Memory B cell (primary cell): ENCODE data around the gene RAPGEF4.
"Not testable (repeated sequence)": the region's sequence is repeated elsewhere in the genome, so short reads cannot be mapped to it uniquely, and the experiment has no call there.

ENCODE experiments used
- ATAC-seq: fragments of 150-1000 bp; cut with Tn5 transposase; 2 replicates; pipeline ENCODE4 v1.10.0; 2021; ENCODE audit warnings: low read depth, mild to moderate bottlenecking, moderate library complexity
- DNase-seq, 2 donors: peaks; one replicate each; pipeline ENCODE4 v3.0.0; 2022; ENCODE audit warnings: low spot score in 2 of 2
- H3K27ac Mint-ChIP-seq: one replicate; pipeline ENCODE4 v1.8.0; 2022; ENCODE audit warnings: mild to moderate bottlenecking, moderate library complexity, mixed read lengths
- H3K27me3 Mint-ChIP-seq: one replicate; pipeline ENCODE4 v1.8.0; 2022; ENCODE audit warnings: mixed read lengths
- H3K36me3 Mint-ChIP-seq: one replicate; pipeline ENCODE4 v1.8.0; 2022; ENCODE audit warnings: mild to moderate bottlenecking, mixed read lengths
- H3K4me1 Mint-ChIP-seq: one replicate; pipeline ENCODE4 v1.8.0; 2022; ENCODE audit warnings: mixed read lengths
- H3K4me3 Mint-ChIP-seq: one replicate; pipeline ENCODE4 v1.8.0; 2022; ENCODE audit warnings: mild to moderate bottlenecking, moderate library complexity, mixed read lengths
- H3K9me3 Mint-ChIP-seq: one replicate; pipeline ENCODE4 v1.8.0; 2022; ENCODE audit warnings: mixed read lengths

RAPGEF4 gene

GRCh38 chr2:172742931-172743540 lies 7.4 kb downstream of the RAPGEF4 start:
- no peak for DNase-seq
- no peak overlapping the region for H3K4me3 Mint-ChIP-seq
- H3K9me3 Mint-ChIP-seq, result peaks cover 7% of the 10 kb centered on the region
- H3K36me3 Mint-ChIP-seq, result peaks cover 2% of the 10 kb centered on the region
- no peak overlapping the region for H3K27ac Mint-ChIP-seq
- H3K27me3 Mint-ChIP-seq, result peaks cover 16% of the 10 kb centered on the region
- H3K4me1 Mint-ChIP-seq, result no peaks in the 10 kb centered on the region
- no peak for ATAC-seq

DNA sequence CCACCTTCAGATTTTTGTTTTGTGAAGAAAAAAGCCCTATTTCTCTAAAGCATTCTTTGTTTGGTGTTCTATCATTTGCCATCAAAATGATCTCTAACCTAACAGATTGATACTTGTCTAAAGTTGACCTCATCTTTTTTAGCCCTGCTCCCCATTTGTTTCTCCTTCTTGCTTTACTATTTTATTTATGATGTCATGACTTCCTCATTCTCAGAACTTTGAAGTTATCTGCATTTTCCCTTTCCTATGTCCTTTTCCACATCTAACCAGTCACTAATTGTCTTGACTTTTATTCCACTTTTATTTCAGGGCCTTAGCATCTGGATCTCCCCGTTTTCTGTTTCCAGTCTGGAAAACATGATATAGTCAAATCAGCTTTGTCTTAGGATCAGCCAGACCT lies 8.3 kb downstream of the RAPGEF4 start:
- no peak overlapping the region for H3K27ac Mint-ChIP-seq
- H3K27me3 Mint-ChIP-seq, result peaks cover 11% of the 10 kb centered on the region
- no peak for DNase-seq
- peaks cover 7% of the 10 kb centered on the region for H3K9me3 Mint-ChIP-seq
- no peak for ATAC-seq
- no peaks in the 10 kb centered on the region for H3K4me1 Mint-ChIP-seq
- no peak overlapping the region for H3K4me3 Mint-ChIP-seq
- H3K36me3 Mint-ChIP-seq, result peaks cover 2% of the 10 kb centered on the region

GRCh38 chr2:172745636-172746035 lies 10.0 kb downstream of the RAPGEF4 start:
- Mint-ChIP-seq H3K27ac (no peak overlapping the region), H3K4me1 (no peaks in the 10 kb centered on the region), H3K36me3 (peaks cover 2% of the 10 kb centered on the region), H3K9me3 (peaks cover 7% of the 10 kb centered on the region), H3K27me3 (peaks cover 9% of the 10 kb centered on the region), H3K4me3 (no peak overlapping the region)
- no peak for DNase-seq
- ATAC-seq, result no peak

DNA sequence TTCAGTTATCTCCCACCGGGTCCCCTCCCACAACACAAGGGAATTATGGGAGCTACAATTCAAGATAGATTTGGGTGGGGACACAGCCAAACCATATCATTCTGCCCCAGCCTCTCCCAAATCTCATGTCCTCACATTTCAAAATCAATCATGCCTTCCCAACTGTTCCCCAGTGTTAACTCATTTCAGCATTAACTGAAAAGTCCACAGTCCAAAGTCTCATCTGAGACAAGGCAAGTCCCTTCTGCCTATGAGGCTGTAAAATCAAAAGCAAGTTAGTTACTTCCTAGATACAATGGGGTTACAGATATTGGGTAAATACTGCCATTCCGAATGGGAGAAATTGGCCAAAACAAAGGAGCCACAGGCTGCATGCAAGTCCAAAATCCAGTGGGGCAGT lies 12.9 kb downstream of the RAPGEF4 start:
- H3K36me3 Mint-ChIP-seq, H3K4me1 Mint-ChIP-seq, ATAC-seq, H3K4me3 Mint-ChIP-seq, DNase-seq, H3K27ac Mint-ChIP-seq, H3K9me3 Mint-ChIP-seq: not testable (repeated sequence)
- H3K27me3 Mint-ChIP-seq, result peaks cover 10% of the 10 kb centered on the region

DNA sequence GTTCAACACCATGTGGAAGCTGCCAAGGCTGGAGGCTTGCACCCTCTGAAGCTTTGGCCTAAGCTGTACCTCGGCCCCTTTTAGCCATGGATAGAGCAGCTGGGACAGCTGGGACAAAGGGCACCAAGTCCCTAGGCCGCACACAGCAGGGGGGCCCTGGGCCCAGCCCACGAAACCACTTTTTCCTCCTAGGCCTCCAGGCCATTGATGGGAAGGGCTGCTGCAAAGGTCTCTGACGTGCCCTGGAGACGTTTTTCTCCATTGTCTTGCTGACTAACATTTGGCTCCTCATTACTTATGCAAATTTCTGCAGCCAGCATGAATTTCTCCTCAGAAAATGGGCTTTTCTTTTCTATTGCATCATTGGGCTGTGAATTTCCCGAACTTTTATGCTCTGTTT lies 13.7 kb downstream of the RAPGEF4 start:
- H3K4me3 Mint-ChIP-seq, result no peak overlapping the region
- no peak for ATAC-seq
- peaks cover 8% of the 10 kb centered on the region for H3K27me3 Mint-ChIP-seq
- H3K9me3 Mint-ChIP-seq, result peaks cover 2% of the 10 kb centered on the region
- H3K36me3 Mint-ChIP-seq, result no peaks in the 10 kb centered on the region
- H3K27ac Mint-ChIP-seq, result no peak overlapping the region
- H3K4me1 Mint-ChIP-seq, result no peaks in the 10 kb centered on the region
- DNase-seq, result no peak

GRCh38 chr2:172751564-172751963 lies 15.9 kb downstream of the RAPGEF4 start:
- no peak overlapping the region for H3K4me3 Mint-ChIP-seq
- peaks cover 10% of the 10 kb centered on the region for H3K27me3 Mint-ChIP-seq
- H3K27ac Mint-ChIP-seq, result no peak overlapping the region
- H3K36me3 Mint-ChIP-seq, result no peaks in the 10 kb centered on the region
- H3K4me1 Mint-ChIP-seq, result no peaks in the 10 kb centered on the region
- ATAC-seq, result no peak
- peaks cover 1% of the 10 kb centered on the region for H3K9me3 Mint-ChIP-seq
- no peak for DNase-seq

GRCh38 chr2:172753610-172754009 lies 18.0 kb downstream of the RAPGEF4 start:
- no peak for DNase-seq
- Mint-ChIP-seq H3K36me3 (no peaks in the 10 kb centered on the region), H3K27me3 (peaks cover 10% of the 10 kb centered on the region), H3K9me3 (no peaks in the 10 kb centered on the region), H3K27ac (no peak overlapping the region), H3K4me3 (no peak overlapping the region), H3K4me1 (no peaks in the 10 kb centered on the region)
- ATAC-seq, result no peak

DNA sequence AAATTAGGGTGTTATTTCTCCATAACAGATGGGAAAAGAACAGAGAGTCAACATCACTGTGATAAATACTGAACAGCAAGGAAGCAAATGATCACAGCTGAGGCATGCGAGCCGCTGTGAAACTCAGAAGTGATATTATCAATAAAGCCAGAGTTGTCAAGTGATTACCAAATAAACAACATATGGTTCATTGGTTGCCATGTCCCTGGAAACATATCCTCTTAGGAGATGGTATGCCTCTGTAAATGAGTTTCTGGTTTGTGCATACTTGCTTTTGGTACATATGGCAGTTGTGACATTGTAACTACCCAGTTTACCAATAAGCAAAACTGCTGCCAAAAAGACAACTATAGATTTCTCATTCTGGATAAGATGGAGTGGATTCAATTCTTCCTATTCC lies 23.8 kb downstream of the RAPGEF4 start:
- peaks cover 10% of the 10 kb centered on the region for H3K9me3 Mint-ChIP-seq
- no peak overlapping the region for H3K4me3 Mint-ChIP-seq
- ATAC-seq (no peak), DNase-seq (no peak)
- peaks cover 2% of the 10 kb centered on the region for H3K36me3 Mint-ChIP-seq
- no peak overlapping the region for H3K27ac Mint-ChIP-seq
- peaks cover 4% of the 10 kb centered on the region for H3K27me3 Mint-ChIP-seq
- H3K4me1 Mint-ChIP-seq, result no peaks in the 10 kb centered on the region

DNA sequence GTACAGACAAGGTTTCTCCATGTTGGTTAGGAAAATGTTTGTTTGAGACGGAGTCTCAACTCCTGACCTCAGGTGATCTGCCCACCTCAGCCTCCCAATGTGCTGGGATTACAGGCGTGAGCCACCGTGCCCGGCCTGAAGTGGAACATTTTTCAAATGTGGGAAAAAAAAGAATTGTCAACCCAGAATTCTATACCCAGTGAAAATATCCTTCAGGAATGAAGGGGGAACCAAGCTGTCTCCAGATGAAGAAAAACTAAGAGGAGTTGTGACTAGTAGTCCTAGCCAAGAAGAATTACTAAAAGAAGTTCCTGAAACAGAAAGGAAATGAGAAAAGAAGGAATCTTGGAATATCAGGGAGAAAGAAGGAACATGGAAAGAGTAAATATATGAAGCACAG lies 25.7 kb downstream of the RAPGEF4 start:
- Mint-ChIP-seq H3K9me3 (peaks cover 10% of the 10 kb centered on the region), H3K4me3 (no peak overlapping the region), H3K27me3 (peaks cover 6% of the 10 kb centered on the region), H3K4me1 (no peaks in the 10 kb centered on the region), H3K36me3 (peaks cover 2% of the 10 kb centered on the region), H3K27ac (no peak overlapping the region)
- DNase-seq (no peak), ATAC-seq (no peak)

- H3K36me3 Mint-ChIP-seq, result peaks cover 2% of the 10 kb centered on the region
- no peak overlapping the region for H3K4me3 Mint-ChIP-seq
- no peaks in the 10 kb centered on the region for H3K4me1 Mint-ChIP-seq
- no peak for DNase-seq
- H3K9me3 Mint-ChIP-seq, result peaks cover 10% of the 10 kb centered on the region
- no peak overlapping the region for H3K27ac Mint-ChIP-seq
- ATAC-seq, result no peak
- H3K27me3 Mint-ChIP-seq, result peaks cover 4% of the 10 kb centered on the region
Measured at GRCh38 chr2:172762574-172762973, 26.9 kb downstream of the RAPGEF4 start.

DNA sequence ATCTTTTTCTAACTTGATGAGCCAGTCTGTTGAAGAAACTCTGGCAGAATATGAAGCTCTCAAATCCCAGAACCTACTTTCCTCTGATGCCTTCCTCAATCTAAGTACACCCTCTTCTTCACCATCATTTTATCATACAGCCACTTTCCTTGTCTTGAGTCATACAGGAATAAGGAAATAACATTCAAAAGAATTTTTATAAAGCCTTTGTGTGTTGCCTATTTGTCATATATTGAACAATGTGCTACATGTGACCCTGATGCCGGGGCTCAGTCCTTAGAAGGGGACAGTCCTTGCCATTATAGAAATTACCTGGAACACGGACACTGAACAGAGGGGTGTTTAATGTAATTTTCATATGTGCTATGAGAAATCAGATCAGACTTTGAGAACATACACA lies 27.4 kb downstream of the RAPGEF4 start:
- Mint-ChIP-seq H3K4me1 (no peaks in the 10 kb centered on the region), H3K36me3 (peaks cover 2% of the 10 kb centered on the region)
- no peak for ATAC-seq

DNA sequence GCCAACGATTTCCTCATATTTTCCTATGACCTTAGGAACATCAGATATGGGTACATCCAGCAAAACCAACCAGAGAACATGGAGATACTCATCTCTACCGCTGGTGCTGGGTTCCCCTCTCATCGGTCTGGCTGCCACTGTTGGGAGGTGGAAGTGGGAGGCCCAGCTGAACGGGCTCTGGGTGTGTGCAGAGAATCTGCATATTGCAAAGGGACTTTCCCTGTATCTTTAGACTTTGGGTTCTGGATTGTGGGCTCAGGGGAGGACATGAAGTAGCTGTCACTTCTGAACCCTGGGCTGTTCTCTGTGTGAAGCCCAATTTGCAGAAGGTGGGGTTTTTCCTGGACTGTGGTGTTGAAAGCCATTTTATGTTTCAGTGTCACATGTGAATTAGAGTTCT lies 30.0 kb downstream of the RAPGEF4 start:
- H3K4me1 Mint-ChIP-seq, result no peaks in the 10 kb centered on the region
- ATAC-seq, result no peak
- H3K9me3 Mint-ChIP-seq, result peaks cover 5% of the 10 kb centered on the region
- peaks cover 4% of the 10 kb centered on the region for H3K27me3 Mint-ChIP-seq
- H3K27ac Mint-ChIP-seq, result no peak overlapping the region
- no peak overlapping the region for H3K4me3 Mint-ChIP-seq
- DNase-seq, result no peak
- H3K36me3 Mint-ChIP-seq, result no peaks in the 10 kb centered on the region

More for the DNA sequence above, 27.4 kb downstream of the RAPGEF4 start:
- Mint-ChIP-seq H3K27me3 (peaks cover 4% of the 10 kb centered on the region), H3K4me3 (no peak overlapping the region), H3K9me3 (peaks cover 10% of the 10 kb centered on the region), H3K27ac (no peak overlapping the region)
- no peak for DNase-seq

DNA sequence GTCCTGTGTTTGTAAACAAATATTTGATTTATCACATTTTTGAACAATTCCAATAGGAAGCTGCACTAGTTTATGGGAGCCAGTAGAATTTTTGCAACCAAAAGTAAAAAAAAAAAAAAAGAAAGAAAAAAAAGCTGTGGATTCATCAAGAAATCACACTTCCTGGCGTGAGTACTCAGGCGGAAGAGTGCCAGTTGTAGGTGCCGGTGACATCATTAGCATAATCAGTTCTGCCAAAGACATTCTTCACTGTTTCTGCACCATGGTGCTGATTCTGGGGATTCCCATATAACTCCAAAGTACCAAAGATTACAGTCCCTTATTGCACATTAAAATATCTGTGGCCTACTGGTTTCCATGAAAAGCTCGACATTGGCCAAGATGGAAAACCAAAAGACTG lies 32.8 kb downstream of the RAPGEF4 start:
- no peak for DNase-seq
- Mint-ChIP-seq H3K9me3 (no peaks in the 10 kb centered on the region), H3K4me1 (no peaks in the 10 kb centered on the region), H3K4me3 (no peak overlapping the region), H3K36me3 (no peaks in the 10 kb centered on the region), H3K27ac (no peak overlapping the region), H3K27me3 (peaks cover 4% of the 10 kb centered on the region)
- ATAC-seq, result no peak

- Mint-ChIP-seq H3K27me3 (peaks cover 4% of the 10 kb centered on the region), H3K4me3 (no peak overlapping the region), H3K4me1 (no peaks in the 10 kb centered on the region)
Measured at GRCh38 chr2:172769879-172770278, 34.2 kb downstream of the RAPGEF4 start.

GRCh38 chr2:172770887-172771286 lies 35.2 kb downstream of the RAPGEF4 start:
- H3K36me3 Mint-ChIP-seq, result no peaks in the 10 kb centered on the region
- no peaks in the 10 kb centered on the region for H3K9me3 Mint-ChIP-seq
- H3K27me3 Mint-ChIP-seq, result no peaks in the 10 kb centered on the region
- no peak overlapping the region for H3K27ac Mint-ChIP-seq
- DNase-seq (no peak), ATAC-seq (no peak)
- no peaks in the 10 kb centered on the region for H3K4me1 Mint-ChIP-seq
- no peak overlapping the region for H3K4me3 Mint-ChIP-seq

More at GRCh38 chr2:172769879-172770278, 34.2 kb downstream of the RAPGEF4 start:
- ATAC-seq, result no peak
- H3K9me3 Mint-ChIP-seq, result no peaks in the 10 kb centered on the region
- no peaks in the 10 kb centered on the region for H3K36me3 Mint-ChIP-seq
- no peak overlapping the region for H3K27ac Mint-ChIP-seq
- no peak for DNase-seq
